Psoas muscle (tissue), 8 donors: Measurements from ENCODE around the gene RP9. TPM values are rescaled to one million over a fixed set of nuclear protein-coding genes. Genes with fewer than 3 reads are reported as not detected.
A peak's percentile ranks its signal among the peaks of the same experiment; 100 is the strongest.

Source experiments
- ATAC-seq, 4 donors: fragments of 200-7000 bp; cut with Tn5 transposase; one replicate each; pipeline ENCODE4 v1.9.1; 2020; ENCODE audit warnings: moderate library complexity in 3 of 4, mild to moderate bottlenecking in 2 of 4
- DNase-seq, 2 donors: peaks; one replicate each; pipeline ENCODE4 v3.0.0-alpha.2; 2020
- H3K27ac ChIP-seq: fragments of 200-600 bp; one replicate; pipeline ENCODE4 v1.8.0; 2022
- H3K27me3 ChIP-seq, 3 donors: fragments of 200-600 bp in 1 of 3; one replicate each; pipeline versions ENCODE4 v1.6.1 to v1.8.0; 2013 to 2022; ENCODE audit warnings: low read length in 2 of 3, mild to moderate bottlenecking in 2 of 3, moderate library complexity in 1 of 3; ENCODE audit not compliant: insufficient read depth in 3 of 3
- H3K36me3 ChIP-seq, 2 donors: fragments of 200-600 bp in 1 of 2; one replicate each; pipeline versions ENCODE4 v1.6.1 to v1.8.0; 2013 to 2022; ENCODE audit warnings: low read depth in 1 of 2, mild to moderate bottlenecking in 1 of 2, moderate library complexity in 1 of 2; ENCODE audit not compliant: insufficient read depth in 1 of 2
- H3K4me1 ChIP-seq: fragments of 200-600 bp; one replicate; pipeline ENCODE4 v1.8.0; 2022
- H3K4me3 ChIP-seq: fragments of 200-600 bp; one replicate; pipeline ENCODE4 v1.8.0; 2022; ENCODE audit warnings: mild to moderate bottlenecking
- H3K9me3 ChIP-seq: fragments of 200-600 bp; one replicate; pipeline ENCODE4 v1.8.0; 2022
- WGBS, 3 donors: extraction: QIAGEN DNeasy Blood & Tissue Kit; methylation state at CpG; one replicate each; pipeline versions ENCODE4 v1.1.6 to v1.1.7; 2013; 5-methylcytosine and 5-hydroxymethylcytosine counted together
- intact Hi-C, 2 donors: fragments of 100-400 bp; cut with DNase I; formaldehyde crosslinking; loops; one replicate each; pipeline versions ENCODE4 v1.11.0 to v1.14.2; 2022
- polyA plus RNA-seq, 3 donors: library from polyadenylated mRNA; stranded (reverse); fragments of 200-250 nt; gene quantifications; one replicate each; pipeline ENCODE4 v1.2.3, GENCODE V29; 2013
- total RNA-seq, 4 donors: library from RNA; stranded (reverse); fragmentation: NEBNext Ultra II Directional in 2 of 4; extraction: Animal tissue kit (Norgen Biotek cat#: 25700) in 2 of 4; gene quantifications; one replicate each; pipeline versions ENCODE4 v1.2.1 to v1.2.4, GENCODE V29; 2021 to 2023
- TF ChIP-seq, protein P1 (sequence below): fragments of 200-600 bp; IDR thresholded peaks from one replicate; pipeline ENCODE4 v1.8.0; 2022; ENCODE audit warnings: antibody characterized with exemption
- donor health status: healthy with polysubstance abuse.
- donor health status: DM: no; HTN: no; CAD: no; lungs with moderate emphysema.
- donor health status: Bipolar disorder and iron deficiency.
- donor health status: healthy.
- donor health status: DM: yes; HTN: yes; CAD: no.
- donor health status: DM: no; HTN: no; CAD: no.
- donor health status: DM: no; HTN: no; CAD: no.
- donor health status: DM: yes; HTN: yes; CAD: no.

RP9 gene
- total and polyA plus RNA-seq, 7 donors, result 15.4 to 27.6 (median 23.1) TPM

DNA sequence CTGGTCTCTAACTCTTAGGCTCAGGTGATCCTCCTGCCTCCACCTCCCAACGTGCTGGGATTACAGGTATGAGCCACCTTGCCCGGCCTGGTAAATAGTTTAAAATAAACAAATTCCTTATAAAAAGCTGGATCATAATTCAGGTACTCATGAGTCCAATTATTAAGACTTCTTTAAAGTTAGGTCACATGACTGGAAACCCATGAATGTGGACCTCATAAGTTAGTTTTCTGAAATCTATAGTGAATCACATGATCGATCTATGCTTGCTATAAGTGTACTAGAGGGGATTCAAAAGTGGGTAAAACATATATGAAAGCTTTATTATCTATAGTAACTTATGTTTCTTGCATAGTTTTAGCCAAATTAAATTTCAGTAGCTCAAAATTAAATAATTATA, 60.9 kb downstream of the RP9 start:
- TF ChIP-seq, protein P1, sequence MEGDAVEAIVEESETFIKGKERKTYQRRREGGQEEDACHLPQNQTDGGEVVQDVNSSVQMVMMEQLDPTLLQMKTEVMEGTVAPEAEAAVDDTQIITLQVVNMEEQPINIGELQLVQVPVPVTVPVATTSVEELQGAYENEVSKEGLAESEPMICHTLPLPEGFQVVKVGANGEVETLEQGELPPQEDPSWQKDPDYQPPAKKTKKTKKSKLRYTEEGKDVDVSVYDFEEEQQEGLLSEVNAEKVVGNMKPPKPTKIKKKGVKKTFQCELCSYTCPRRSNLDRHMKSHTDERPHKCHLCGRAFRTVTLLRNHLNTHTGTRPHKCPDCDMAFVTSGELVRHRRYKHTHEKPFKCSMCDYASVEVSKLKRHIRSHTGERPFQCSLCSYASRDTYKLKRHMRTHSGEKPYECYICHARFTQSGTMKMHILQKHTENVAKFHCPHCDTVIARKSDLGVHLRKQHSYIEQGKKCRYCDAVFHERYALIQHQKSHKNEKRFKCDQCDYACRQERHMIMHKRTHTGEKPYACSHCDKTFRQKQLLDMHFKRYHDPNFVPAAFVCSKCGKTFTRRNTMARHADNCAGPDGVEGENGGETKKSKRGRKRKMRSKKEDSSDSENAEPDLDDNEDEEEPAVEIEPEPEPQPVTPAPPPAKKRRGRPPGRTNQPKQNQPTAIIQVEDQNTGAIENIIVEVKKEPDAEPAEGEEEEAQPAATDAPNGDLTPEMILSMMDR, result no peak
- Histone ChIP-seq H3K27ac (peak overlapping the region; percentile 71), H3K9me3 (no peaks in the 10 kb centered on the region), H3K36me3 (no peaks in the 10 kb centered on the region), H3K4me1 (peaks cover 31% of the 10 kb centered on the region), H3K4me3 (no peak overlapping the region), H3K27me3 (no peaks in the 10 kb centered on the region)
- ATAC-seq (no peak), DNase-seq (no peak)
- intact Hi-C loops, result loop anchor here in 1 of 2 donors (10.0 kb wide), 1 partner anchor 243 kb away; no protein-coding TSS in a partner anchor
- 87 to 93% (median 92%) methylated on average over 3 of the region's 3 CpGs for WGBS, 3 donors

DNA sequence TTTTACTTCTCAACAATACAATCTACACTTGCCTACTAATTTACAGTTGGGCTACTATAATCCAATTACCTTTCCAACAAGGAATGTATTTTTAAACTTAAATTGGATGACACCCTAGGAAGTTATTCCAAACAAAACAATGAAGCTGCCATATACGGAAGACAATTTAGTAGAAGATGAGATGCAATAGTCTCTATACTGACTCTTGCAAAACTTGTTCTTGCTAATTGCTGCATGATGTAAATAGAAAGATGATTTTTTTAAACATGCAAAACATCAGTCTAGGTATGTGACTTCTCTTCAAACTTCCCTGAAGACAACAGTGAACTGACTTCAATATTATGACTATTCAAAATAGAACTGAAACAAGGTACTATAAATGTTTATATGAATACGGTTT, 64.2 kb downstream of the RP9 start:
- DNase-seq (no peak), ATAC-seq (no peak)
- intact Hi-C loops, result loop anchor here in 1 of 2 donors (10.0 kb wide), 1 partner anchor 240 kb away; no protein-coding TSS in a partner anchor
- Histone ChIP-seq H3K9me3 (no peaks in the 10 kb centered on the region), H3K4me3 (no peak overlapping the region), H3K27ac (peak overlapping the region; percentile 83), H3K27me3 (no peaks in the 10 kb centered on the region), H3K4me1 (peaks cover 40% of the 10 kb centered on the region), H3K36me3 (no peaks in the 10 kb centered on the region)
- 6 to 20% (median 18%) methylated on average over 2 of the region's 2 CpGs for WGBS, 3 donors
- TF ChIP-seq, protein P1, result no peak

Other genes starting within 250 kb of the RP9 start
- 10 to 100 TPM; 27.7 to 65.6 (median 40.4) TPM for gene KBTBD2, start 217.6 kb downstream of the RP9 start, total RNA-seq
- gene KBTBD2, start 217.6 kb downstream of the RP9 start, polyA plus RNA-seq, result 10 to 100 TPM; 25.6 to 69.6 (median 32.4) TPM
- gene FKBP9, start 152.0 kb downstream of the RP9 start, total RNA-seq, result 10 to 100 TPM; 23.2 to 42.6 (median 33.8) TPM
- 10 to 100 TPM; 10.6 to 22.1 (median 15.1) TPM for gene FKBP9, start 152.0 kb downstream of the RP9 start, polyA plus RNA-seq
- gene NT5C3A, start 46.6 kb downstream of the RP9 start, total RNA-seq, result 10 to 100 TPM; 34.4 to 47.2 (median 42.5) TPM
- gene NT5C3A, start 46.6 kb downstream of the RP9 start, polyA plus RNA-seq, result 100 to 1,000 TPM in 1 of 3 donors, 10 to 100 TPM in 2; 17.6 to 108 (median 57.3) TPM
- 1 to 10 TPM; 3.2 to 6.5 (median 4.3) TPM for gene BBS9, start 20.2 kb upstream of the RP9 start, total RNA-seq
- gene BBS9, start 20.2 kb upstream of the RP9 start, polyA plus RNA-seq, result 1 to 10 TPM; 2.7 to 7.3 (median 3.3) TPM